ENCODE results near the gene HECTD1.

GRCh38 chr14:31069343-31069742 is 138.2 kb downstream of the HECTD1 start:
- TF ChIP-seq POLR2A (IDR thresholded peaks at IDR 0.05), result no peak
- no peak for TF ChIP-seq CTCF (IDR thresholded peaks at IDR 0.05)

Measured in lower leg skin (tissue), 3 donors.